ENCODE measurements around the gene FOXC1.

FOXC1 gene

DNA sequence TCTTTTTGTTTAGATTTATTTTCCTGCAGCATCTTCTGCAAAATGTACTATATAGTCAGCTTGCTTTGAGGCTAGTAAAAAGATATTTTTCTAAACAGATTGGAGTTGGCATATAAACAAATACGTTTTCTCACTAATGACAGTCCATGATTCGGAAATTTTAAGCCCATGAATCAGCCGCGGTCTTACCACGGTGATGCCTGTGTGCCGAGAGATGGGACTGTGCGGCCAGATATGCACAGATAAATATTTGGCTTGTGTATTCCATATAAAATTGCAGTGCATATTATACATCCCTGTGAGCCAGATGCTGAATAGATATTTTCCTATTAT is 3.2 kb downstream of the FOXC1 start:
- Histone ChIP-seq H3K27me3 (ENCODE audit: insufficient read depth, low read length, poor library complexity) (no peaks in the 10 kb centered on the region), H4K20me1 (ENCODE audit: insufficient read depth, low read length) (no peaks in the 10 kb centered on the region), H3K9ac (ENCODE audit: low read depth, low read length) (no peak overlapping the region), H3K27ac (ENCODE audit: low read length) (no peak overlapping the region), H3K4me2 (ENCODE audit: insufficient read depth, low read length) (no peak overlapping the region), H3K36me3 (ENCODE audit: insufficient read depth, low read length) (no peaks in the 10 kb centered on the region), H3K9me3 (ENCODE audit: insufficient read depth, low read length, severe bottlenecking) (no peaks in the 10 kb centered on the region), H3K4me1 (ENCODE audit: insufficient read depth, low read length) (no peaks in the 10 kb centered on the region), H2AFZ (ENCODE audit: low read depth, low read length) (no peak overlapping the region), H3K4me3 (ENCODE audit: low read depth in 1 of 2, low read length in 2 of 2) (no peak overlapping the region), H3K79me2 (ENCODE audit: insufficient read depth, low read length) (no peaks in the 10 kb centered on the region)
- no peak for TF ChIP-seq EZH2 (IDR thresholded peaks at IDR 0.05; ENCODE audit: borderline replicate concordance, low read depth, low read length, severe bottlenecking)
- TF ChIP-seq CTCF (IDR thresholded peaks at IDR 0.05; ENCODE audit: borderline replicate concordance, extremely low read depth, low read length, poor library complexity, severe bottlenecking) = no peak
- no peak for DNase-seq
- no peak for ATAC-seq (ENCODE audit: insufficient read depth, low read depth)

- H3K4me2 ChIP-seq (ENCODE audit: insufficient read depth, low read length) = no peak overlapping the region
- H3K27me3 ChIP-seq (ENCODE audit: insufficient read depth, low read length, poor library complexity) = no peaks in the 10 kb centered on the region
- no peak overlapping the region for H3K27ac ChIP-seq (ENCODE audit: low read length)
These were observed 3.6 kb downstream of the FOXC1 start for GRCh38 chr6:1613346-1613687.

DNA sequence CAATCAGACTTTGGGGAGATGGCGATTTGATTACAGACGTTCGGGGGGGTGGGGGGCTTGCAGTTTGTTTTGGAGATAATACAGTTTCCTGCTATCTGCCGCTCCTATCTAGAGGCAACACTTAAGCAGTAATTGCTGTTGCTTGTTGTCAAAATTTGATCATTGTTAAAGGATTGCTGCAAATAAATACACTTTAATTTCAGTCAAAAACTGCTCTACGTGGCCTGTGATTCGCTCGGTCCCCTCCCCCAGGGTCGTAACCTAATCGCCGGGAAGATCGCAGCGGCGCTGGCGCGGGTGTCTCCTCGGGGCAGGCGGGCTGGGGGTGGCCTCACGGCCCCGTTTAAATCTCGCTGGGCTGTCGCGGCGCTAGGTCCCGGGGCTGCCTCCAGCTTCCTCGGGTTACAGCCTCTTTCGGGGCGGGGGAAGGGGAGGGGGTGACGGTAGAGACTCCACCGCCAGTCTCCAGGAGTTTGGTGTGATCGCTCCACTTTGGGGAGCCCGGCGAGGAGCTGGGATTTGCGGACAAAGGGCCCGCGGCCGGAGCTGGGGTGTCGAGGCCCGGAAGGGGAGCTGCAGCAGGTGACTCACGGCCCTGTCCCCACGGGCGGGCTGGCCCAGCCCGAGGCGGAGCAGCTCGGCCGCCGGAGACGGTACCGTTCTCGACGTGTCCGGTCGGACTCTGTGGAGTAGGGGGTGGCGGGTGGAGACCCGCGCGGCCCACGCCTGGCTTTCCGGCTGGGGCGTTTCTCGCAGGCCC is 4.2 kb downstream of the FOXC1 start:
- no peak for TF ChIP-seq CTCF (IDR thresholded peaks at IDR 0.05; ENCODE audit: borderline replicate concordance, extremely low read depth, low read length, poor library complexity, severe bottlenecking)
- H2AFZ ChIP-seq (ENCODE audit: low read depth, low read length) = no peak overlapping the region
- H3K79me2 ChIP-seq (ENCODE audit: insufficient read depth, low read length) = no peaks in the 10 kb centered on the region
- H4K20me1 ChIP-seq (ENCODE audit: insufficient read depth, low read length) = no peaks in the 10 kb centered on the region
- H3K4me3 ChIP-seq (ENCODE audit: low read depth in 1 of 2, low read length in 2 of 2) = no peak overlapping the region
- H3K36me3 ChIP-seq (ENCODE audit: insufficient read depth, low read length) = no peaks in the 10 kb centered on the region
- no peaks in the 10 kb centered on the region for H3K9me3 ChIP-seq (ENCODE audit: insufficient read depth, low read length, severe bottlenecking)
- H3K4me2 ChIP-seq (ENCODE audit: insufficient read depth, low read length) = no peak overlapping the region
- H3K4me1 ChIP-seq (ENCODE audit: insufficient read depth, low read length) = no peaks in the 10 kb centered on the region
- no peak overlapping the region for H3K9ac ChIP-seq (ENCODE audit: low read depth, low read length)
- ATAC-seq (ENCODE audit: insufficient read depth, low read depth) (no peak), DNase-seq (no peak)
- H3K27me3 ChIP-seq (ENCODE audit: insufficient read depth, low read length, poor library complexity) = no peaks in the 10 kb centered on the region
- H3K27ac ChIP-seq (ENCODE audit: low read length) = no peak overlapping the region

More at GRCh38 chr6:1613346-1613687, 3.6 kb downstream of the FOXC1 start:
- Histone ChIP-seq H3K9ac (ENCODE audit: low read depth, low read length) (no peak overlapping the region), H3K79me2 (ENCODE audit: insufficient read depth, low read length) (no peaks in the 10 kb centered on the region), H3K4me1 (ENCODE audit: insufficient read depth, low read length) (no peaks in the 10 kb centered on the region), H3K9me3 (ENCODE audit: insufficient read depth, low read length, severe bottlenecking) (no peaks in the 10 kb centered on the region), H3K4me3 (ENCODE audit: low read depth in 1 of 2, low read length in 2 of 2) (no peak overlapping the region), H4K20me1 (ENCODE audit: insufficient read depth, low read length) (no peaks in the 10 kb centered on the region), H2AFZ (ENCODE audit: low read depth, low read length) (no peak overlapping the region), H3K36me3 (ENCODE audit: insufficient read depth, low read length) (no peaks in the 10 kb centered on the region)
- DNase-seq (no peak), ATAC-seq (ENCODE audit: insufficient read depth, low read depth) (no peak)
- TF ChIP-seq EZH2 (IDR thresholded peaks at IDR 0.05; ENCODE audit: borderline replicate concordance, low read depth, low read length, severe bottlenecking) = no peak
- no peak for TF ChIP-seq CTCF (IDR thresholded peaks at IDR 0.05; ENCODE audit: borderline replicate concordance, extremely low read depth, low read length, poor library complexity, severe bottlenecking)
